ENCODE data around the gene ENOX1.

DNA sequence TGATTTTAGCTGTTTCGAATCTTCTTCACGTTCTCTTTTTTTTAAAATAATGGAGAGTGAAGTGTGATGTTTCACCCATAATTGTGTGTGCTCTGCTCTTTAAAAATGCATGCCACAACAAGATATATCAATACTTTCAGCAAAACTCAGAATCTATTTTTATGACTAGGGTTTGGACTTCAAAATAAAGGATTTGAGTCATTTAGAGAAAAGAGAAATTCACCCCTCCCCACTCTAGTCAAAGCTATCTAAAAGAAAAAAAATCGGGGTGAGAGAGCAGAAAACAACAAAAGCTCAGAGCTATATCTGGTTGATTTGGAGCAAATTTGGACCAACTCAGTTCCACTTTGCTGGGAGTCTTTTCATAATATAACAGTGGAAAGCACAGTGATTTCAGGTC, 518.9 kb downstream of the ENOX1 start:
- TF ChIP-seq CTCF (conservative IDR thresholded peaks at IDR 0.05) (no peak), ZFX (IDR thresholded peaks at IDR 0.05) (no peak)

Measured in C4-2B (cell line).